ENCODE data around the gene ABCD2. TPM values are rescaled to one million over a fixed set of nuclear protein-coding genes. Genes with fewer than 3 reads are reported as not detected.
"Not testable (repeated sequence)": the region's sequence is repeated elsewhere in the genome, so short reads cannot be mapped to it uniquely, and the experiment has no call there.

Gene ABCD2
- polyA plus RNA-seq, 3 donors from 2014 or later, result 0.02 to 0.76 (median 0.36) TPM

GRCh38 chr12:39553476-39553875, 66.1 kb downstream of the ABCD2 start:
- DNase-seq, result no peak
- Mint-ChIP-seq H3K27me3 (ENCODE audit: low read depth in 3 of 3) (peaks cover 0 to 5% (median 3%) of the 10 kb centered on the region in 3 donors), H3K4me1 (no peaks in the 10 kb centered on the region), H3K27ac (no peak overlapping the region), H3K9me3 (peaks cover under 1 to 12% (median 4%) of the 10 kb centered on the region in 6 donors), H3K4me3 (no peak overlapping the region), H3K36me3 (peaks cover 1 to 12% (median 5%) of the 10 kb centered on the region in 3 donors)

- not testable (repeated sequence) for H3K36me3 Mint-ChIP-seq; H3K27me3 Mint-ChIP-seq (ENCODE audit: low read depth in 3 of 3); H3K4me3 Mint-ChIP-seq; H3K9me3 Mint-ChIP-seq; DNase-seq; H3K4me1 Mint-ChIP-seq; H3K27ac Mint-ChIP-seq
These were observed 75.4 kb downstream of the ABCD2 start for GRCh38 chr12:39544211-39544610.

DNA sequence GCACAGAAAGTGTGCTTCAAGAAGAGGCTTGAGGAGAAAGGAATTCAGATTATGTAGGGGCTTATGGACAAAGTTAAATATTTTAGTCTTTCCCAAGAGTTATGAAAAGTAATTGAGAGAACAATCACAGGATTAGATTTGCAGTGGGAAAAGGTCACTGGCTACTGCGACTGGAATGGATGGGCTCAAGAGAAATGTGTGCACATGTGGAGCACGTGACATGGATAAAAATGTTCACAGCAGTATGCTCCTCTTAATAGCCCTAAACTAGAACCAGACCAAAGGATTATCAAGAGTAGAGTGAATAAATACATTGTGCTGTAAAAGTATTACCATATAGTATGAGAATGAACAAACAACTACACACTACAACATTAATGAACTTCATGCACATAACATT, 78.1 kb downstream of the ABCD2 start:
- H3K27me3 Mint-ChIP-seq (ENCODE audit: low read depth in 3 of 3), result no peaks in the 10 kb centered on the region
- H3K9me3 Mint-ChIP-seq, result no peaks in the 10 kb centered on the region
- no peak overlapping the region for H3K27ac Mint-ChIP-seq
- no peak overlapping the region for H3K4me3 Mint-ChIP-seq
- no peaks in the 10 kb centered on the region for H3K4me1 Mint-ChIP-seq
- H3K36me3 Mint-ChIP-seq, result no peaks in the 10 kb centered on the region
- DNase-seq, result no peak

- no peak overlapping the region for H3K4me3 Mint-ChIP-seq
These were observed 80.9 kb downstream of the ABCD2 start for GRCh38 chr12:39538679-39539104.

DNA sequence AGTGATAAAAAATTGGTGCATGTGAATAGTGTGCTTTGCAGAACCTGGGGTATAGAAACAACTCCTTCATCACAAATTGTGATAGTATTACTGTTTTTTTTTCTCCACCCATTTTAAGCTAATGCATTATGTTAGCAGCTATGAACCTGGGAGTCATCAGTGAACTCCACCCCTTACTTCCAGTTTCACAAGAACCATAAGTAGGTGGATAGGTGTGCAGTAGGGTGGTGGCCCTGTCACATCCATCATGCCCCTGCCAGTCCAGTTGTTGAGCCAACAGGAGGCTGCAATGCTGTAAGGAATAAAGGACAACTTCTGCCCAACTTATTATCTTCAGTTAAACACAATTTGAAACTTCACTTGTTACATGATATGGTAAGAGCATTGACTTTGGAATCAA, 85.7 kb downstream of the ABCD2 start:
- Mint-ChIP-seq H3K9me3 (peaks cover 0 to 2% (median 0%) of the 10 kb centered on the region in 6 donors), H3K36me3 (no peaks in the 10 kb centered on the region), H3K4me1 (no peaks in the 10 kb centered on the region), H3K27ac (no peak overlapping the region), H3K27me3 (ENCODE audit: low read depth in 3 of 3) (peaks cover 0 to 3% (median 0%) of the 10 kb centered on the region in 3 donors), H3K4me3 (no peak overlapping the region)
- DNase-seq, result no peak

More at GRCh38 chr12:39538679-39539104, 80.9 kb downstream of the ABCD2 start:
- Mint-ChIP-seq H3K27me3 (ENCODE audit: low read depth in 3 of 3) (no peaks in the 10 kb centered on the region), H3K4me1 (no peaks in the 10 kb centered on the region), H3K9me3 (peaks cover 0 to 2% (median 0%) of the 10 kb centered on the region in 6 donors), H3K36me3 (no peaks in the 10 kb centered on the region), H3K27ac (no peak overlapping the region)
- no peak for DNase-seq

GRCh38 chr12:39532448-39532847, 87.2 kb downstream of the ABCD2 start:
- H3K27me3 Mint-ChIP-seq (ENCODE audit: low read depth in 3 of 3), result peaks cover 0 to 3% (median 0%) of the 10 kb centered on the region in 3 donors
- peaks cover 0 to 2% (median 0%) of the 10 kb centered on the region in 6 donors for H3K9me3 Mint-ChIP-seq
- H3K4me3 Mint-ChIP-seq, result no peak overlapping the region
- H3K27ac Mint-ChIP-seq, result no peak overlapping the region
- DNase-seq, result no peak
- H3K4me1 Mint-ChIP-seq, result no peaks in the 10 kb centered on the region
- H3K36me3 Mint-ChIP-seq, result no peaks in the 10 kb centered on the region

DNA sequence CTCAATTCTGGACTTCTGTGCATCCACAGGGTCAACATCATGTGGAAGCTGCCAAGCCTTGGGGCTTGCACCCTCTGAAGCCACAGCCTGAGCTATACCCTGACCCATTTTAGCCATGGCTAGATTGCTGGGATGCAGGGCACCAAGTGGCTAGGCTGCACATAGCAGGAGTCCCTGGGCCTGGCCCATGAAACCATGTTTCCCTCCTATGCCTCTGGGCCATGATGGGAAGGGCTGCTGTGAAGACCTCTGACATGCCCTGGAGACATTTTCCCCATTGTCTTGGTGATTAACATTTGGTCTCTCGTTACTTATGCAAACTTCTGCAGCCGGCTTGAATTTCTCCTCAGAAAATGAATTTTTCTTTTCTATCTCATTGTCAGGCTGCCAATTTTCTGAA, 92.6 kb downstream of the ABCD2 start:
- H3K27me3 Mint-ChIP-seq (ENCODE audit: low read depth in 3 of 3), result peaks cover 0 to 4% (median 2%) of the 10 kb centered on the region in 3 donors
- H3K4me3 Mint-ChIP-seq, result no peak overlapping the region
- DNase-seq, result no peak
- H3K4me1 Mint-ChIP-seq, result no peaks in the 10 kb centered on the region
- H3K9me3 Mint-ChIP-seq, result peaks cover 0 to 3% (median 0%) of the 10 kb centered on the region in 6 donors
- no peaks in the 10 kb centered on the region for H3K36me3 Mint-ChIP-seq
- no peak overlapping the region for H3K27ac Mint-ChIP-seq

DNA sequence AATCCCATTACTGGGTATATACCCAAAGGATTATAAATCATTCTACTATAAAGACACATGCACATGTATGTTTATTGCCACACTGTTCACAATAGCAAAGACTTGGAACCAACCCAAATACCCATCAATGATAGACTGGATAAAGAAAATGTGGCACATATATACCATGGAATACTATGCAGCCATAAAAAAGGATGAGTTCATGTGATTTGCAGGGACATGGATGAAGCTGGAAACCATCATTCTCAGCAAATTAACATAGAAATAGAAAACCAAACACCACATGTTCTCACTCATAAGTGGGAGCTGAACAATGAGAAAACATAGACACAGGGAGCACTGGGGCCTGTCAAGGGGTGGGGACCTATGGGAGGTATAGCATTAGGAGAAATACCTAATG, 97.4 kb downstream of the ABCD2 start:
- H3K36me3 Mint-ChIP-seq; H3K4me3 Mint-ChIP-seq; DNase-seq; H3K27me3 Mint-ChIP-seq (ENCODE audit: low read depth in 3 of 3); H3K9me3 Mint-ChIP-seq; H3K27ac Mint-ChIP-seq; H3K4me1 Mint-ChIP-seq: not testable (repeated sequence)

- H3K27me3 Mint-ChIP-seq (ENCODE audit: low read depth in 3 of 3), result peaks cover 4 to 13% (median 11%) of the 10 kb centered on the region in 3 donors
- no peak overlapping the region for H3K27ac Mint-ChIP-seq
- no peak for DNase-seq
- no peaks in the 10 kb centered on the region for H3K36me3 Mint-ChIP-seq
- no peak overlapping the region for H3K4me3 Mint-ChIP-seq
- peaks cover 2 to 21% (median 10%) of the 10 kb centered on the region in 6 donors for H3K9me3 Mint-ChIP-seq
- no peaks in the 10 kb centered on the region for H3K4me1 Mint-ChIP-seq
These were observed 109.6 kb downstream of the ABCD2 start for GRCh38 chr12:39510001-39510400.

DNA sequence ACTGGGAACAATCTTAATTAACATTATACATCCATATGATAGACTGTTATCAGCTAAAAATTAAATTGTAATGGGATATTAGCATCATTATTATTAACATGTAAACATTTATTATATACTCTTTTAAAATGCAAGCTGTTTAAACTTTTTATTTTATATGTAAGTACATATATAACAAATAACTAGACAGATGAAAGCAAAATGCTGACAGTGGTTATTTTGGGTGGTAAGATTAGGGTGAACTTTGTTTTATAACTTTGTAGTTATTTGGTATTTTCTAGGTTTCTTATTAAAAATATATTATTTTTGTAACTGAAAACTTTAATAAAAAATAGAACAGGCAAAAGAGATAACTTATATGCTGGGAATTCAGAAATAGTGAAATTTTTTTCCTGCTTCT, 114.0 kb downstream of the ABCD2 start:
- Mint-ChIP-seq H3K4me1 (no peaks in the 10 kb centered on the region), H3K36me3 (no peaks in the 10 kb centered on the region), H3K4me3 (no peak overlapping the region), H3K27me3 (ENCODE audit: low read depth in 3 of 3) (peaks cover 0 to 3% (median 0%) of the 10 kb centered on the region in 3 donors), H3K9me3 (peaks cover 0 to under 1% (median under 1%) of the 10 kb centered on the region in 6 donors), H3K27ac (no peak overlapping the region)
- no peak for DNase-seq

DNA sequence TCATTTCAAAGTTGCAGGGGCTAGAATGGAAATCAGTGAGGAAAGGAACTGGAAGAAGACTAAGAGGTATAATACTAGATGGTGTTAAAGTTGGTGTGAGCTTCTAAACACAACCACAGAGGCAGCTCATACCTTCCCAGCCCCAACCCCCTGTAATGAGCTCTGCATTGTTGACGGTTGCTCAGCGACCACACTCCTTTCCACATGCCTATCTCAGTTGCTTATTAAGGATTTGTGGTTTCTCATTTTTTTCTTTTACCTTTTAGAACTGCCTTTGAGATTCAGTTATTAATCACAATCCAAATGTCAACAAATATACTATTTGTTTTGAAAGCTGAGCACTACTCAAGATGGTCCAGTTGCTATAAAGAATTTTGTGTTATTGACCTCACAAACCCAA, 114.6 kb downstream of the ABCD2 start:
- no peaks in the 10 kb centered on the region for H3K36me3 Mint-ChIP-seq
- no peak overlapping the region for H3K4me3 Mint-ChIP-seq
- no peaks in the 10 kb centered on the region for H3K4me1 Mint-ChIP-seq
- H3K27me3 Mint-ChIP-seq (ENCODE audit: low read depth in 3 of 3), result peaks cover 0 to 3% (median 0%) of the 10 kb centered on the region in 3 donors
- H3K9me3 Mint-ChIP-seq, result no peaks in the 10 kb centered on the region
- DNase-seq, result no peak
- H3K27ac Mint-ChIP-seq, result no peak overlapping the region

DNA sequence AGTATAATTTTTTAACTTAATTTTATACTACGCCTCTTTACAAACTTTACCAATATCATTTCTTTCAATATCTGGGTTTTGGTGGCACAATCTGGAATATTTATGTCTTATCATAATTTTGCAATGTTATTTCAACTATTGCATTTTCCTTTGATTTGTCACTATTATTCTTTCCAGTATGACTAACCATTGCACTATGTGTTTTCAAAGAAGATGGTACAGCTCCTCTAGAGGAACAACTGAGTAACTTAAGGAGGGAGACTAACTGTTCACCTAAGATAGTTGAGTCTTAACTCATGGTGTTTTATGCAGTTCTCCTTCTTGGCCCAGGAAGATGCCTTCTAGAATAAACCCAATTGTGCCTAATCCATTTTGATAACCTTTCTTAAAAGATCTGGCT, 116.2 kb downstream of the ABCD2 start:
- Mint-ChIP-seq H3K4me3 (no peak overlapping the region), H3K9me3 (no peaks in the 10 kb centered on the region), H3K27me3 (ENCODE audit: low read depth in 3 of 3) (peaks cover 0 to 3% (median 0%) of the 10 kb centered on the region in 3 donors), H3K4me1 (no peaks in the 10 kb centered on the region), H3K36me3 (no peaks in the 10 kb centered on the region), H3K27ac (no peak overlapping the region)
- DNase-seq, result no peak

DNA sequence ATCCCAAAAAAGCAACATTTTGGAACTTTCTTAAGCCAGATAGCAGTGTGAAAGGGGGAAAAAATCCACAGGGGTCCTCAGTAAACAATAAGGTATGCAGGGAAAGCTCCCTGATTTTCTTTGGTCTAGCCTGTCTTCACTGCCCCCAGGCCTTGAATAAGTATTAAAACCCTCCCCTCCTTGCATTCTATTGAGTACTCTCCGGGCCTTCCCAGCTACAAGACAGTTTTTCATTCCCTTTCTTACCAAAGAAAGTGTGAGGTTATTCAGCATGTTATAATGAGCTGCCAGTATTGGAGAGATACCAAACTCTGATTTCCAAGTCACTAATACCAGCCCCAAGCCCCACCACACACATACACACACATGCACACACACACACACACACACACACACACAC, 116.9 kb downstream of the ABCD2 start:
- Mint-ChIP-seq H3K27me3 (ENCODE audit: low read depth in 3 of 3) (peaks cover 0 to 3% (median 0%) of the 10 kb centered on the region in 3 donors), H3K4me3 (no peak overlapping the region), H3K9me3 (no peaks in the 10 kb centered on the region), H3K27ac (no peak overlapping the region), H3K36me3 (no peaks in the 10 kb centered on the region), H3K4me1 (no peaks in the 10 kb centered on the region)
- DNase-seq, result no peak
